Neural cell (in vitro differentiated cells): ENCODE results near the gene RTN4RL1. TPM values are rescaled to one million over a fixed set of nuclear protein-coding genes. Genes with fewer than 3 reads are reported as not detected.

ENCODE experiments used
- H2AFZ ChIP-seq: fragments of 200-600, 300-800 bp; sonication (generic), shearing (Covaris generic); 2 replicates; pipeline ENCODE4 v1.6.0; 2014; ENCODE audit warnings: low read depth, mild to moderate bottlenecking, antibody characterized with exemption, low read length, moderate library complexity
- H3F3A ChIP-seq: fragments of 200-600 bp; shearing (Covaris generic); 2 replicates; pipeline ENCODE4 v1.6.1; 2016; ENCODE audit warnings: mild to moderate bottlenecking, moderate library complexity, mixed read lengths, antibody characterized with exemption, low read length; ENCODE audit not compliant: insufficient read depth, poor library complexity, severe bottlenecking
- H3K27ac ChIP-seq: fragments of 200-600, 300-800 bp; sonication (generic), shearing (Covaris generic); 2 replicates; pipeline ENCODE4 v1.5.1; 2014; ENCODE audit warnings: mild to moderate bottlenecking, low read length, moderate library complexity
- H3K27me3 ChIP-seq: fragments of 300-800, 200-600 bp; sonication (generic), shearing (Covaris generic); 2 replicates; pipeline ENCODE4 v1.6.0; 2014; ENCODE audit warnings: mild to moderate bottlenecking, low read depth, low read length, moderate library complexity; ENCODE audit not compliant: insufficient read depth
- H3K36me3 ChIP-seq: fragments of 300-800, 200-600 bp; sonication (generic), shearing (Covaris generic); 2 replicates; pipeline ENCODE4 v1.5.1; 2014; ENCODE audit warnings: mild to moderate bottlenecking, antibody characterized with exemption, low read length, moderate library complexity; ENCODE audit not compliant: insufficient read depth
- H3K4me2 ChIP-seq: fragments of 300-800, 200-600 bp; sonication (generic), shearing (Covaris generic); 2 replicates; pipeline ENCODE4 v1.6.0; 2014; ENCODE audit warnings: mild to moderate bottlenecking, low read length
- H3K4me3 ChIP-seq: fragments of 300-800, 200-600 bp; sonication (generic), shearing (Covaris generic); 2 replicates; pipeline ENCODE4 v1.5.1; 2014; ENCODE audit warnings: mild to moderate bottlenecking, low read length, moderate library complexity
- H3K79me2 ChIP-seq: fragments of 200-600 bp; shearing (Covaris generic); replicated peaks from 2 replicates; pipeline ENCODE4 v1.6.0; 2014; ENCODE audit warnings: mild to moderate bottlenecking, low read length, moderate library complexity; ENCODE audit not compliant: insufficient read depth
- H3K9ac ChIP-seq: fragments of 300-800, 200-600 bp; sonication (generic), shearing (Covaris generic); 2 replicates; pipeline ENCODE4 v1.6.1; 2016; ENCODE audit warnings: mild to moderate bottlenecking, low read length, mixed read lengths
- H3K9me2 ChIP-seq: fragments of 200-600 bp; shearing (Covaris generic); 2 replicates; pipeline ENCODE4 v1.6.1; 2016; ENCODE audit warnings: mild to moderate bottlenecking, low read length, mixed read lengths; ENCODE audit not compliant: insufficient read depth
- H3K9me3 ChIP-seq: fragments of 200-600, 300-800 bp; sonication (generic), shearing (Covaris generic); 2 replicates; pipeline ENCODE4 v1.6.1; 2016; ENCODE audit warnings: mild to moderate bottlenecking, mixed run types, low read length, moderate library complexity, mixed read lengths
- H4K20me1 ChIP-seq: fragments of 200-600 bp; shearing (Covaris generic); 2 replicates; pipeline ENCODE4 v1.6.1; 2016; ENCODE audit warnings: mild to moderate bottlenecking, mixed run types; ENCODE audit not compliant: insufficient read depth
- EP300 ChIP-seq: fragments of 450-650 bp; conservative IDR thresholded peaks from 2 replicates; pipeline ENCODE4 v1.6.1; 2014; ENCODE audit warnings: antibody characterized with exemption, mild to moderate bottlenecking, moderate library complexity; ENCODE audit not compliant: poor library complexity, severe bottlenecking
- EZH2 ChIP-seq: fragments of 200-600, 300-800 bp; shearing (Covaris generic), sonication (generic); IDR thresholded peaks from 2 replicates; pipeline ENCODE4 v1.6.1; 2014; ENCODE audit warnings: antibody characterized with exemption, low read length, borderline replicate concordance, mild to moderate bottlenecking; ENCODE audit not compliant: insufficient read depth, poor library complexity, severe bottlenecking
- MXI1 ChIP-seq: fragments of 450-650 bp; conservative IDR thresholded peaks from 2 replicates; pipeline ENCODE4 v1.6.1; 2014; ENCODE audit warnings: antibody characterized with exemption, mild to moderate bottlenecking; ENCODE audit not compliant: poor library complexity, severe bottlenecking
- POLR2AphosphoS5 ChIP-seq: IDR thresholded peaks from 2 replicates; pipeline ENCODE4 v1.6.1; 2012
- RAD21 ChIP-seq: fragments of 450-650 bp; conservative IDR thresholded peaks from 2 replicates; pipeline ENCODE4 v1.6.1; 2014; ENCODE audit warnings: antibody characterized with exemption, mild to moderate bottlenecking, moderate library complexity
- SMC3 ChIP-seq: fragments of 450-650 bp; conservative IDR thresholded peaks from 2 replicates; pipeline ENCODE4 v1.6.1; 2014; ENCODE audit warnings: antibody characterized with exemption, mild to moderate bottlenecking, moderate library complexity; ENCODE audit not compliant: poor library complexity
- TAF1 ChIP-seq: IDR thresholded peaks from 2 replicates; pipeline ENCODE4 v1.6.1; 2012; ENCODE audit warnings: low read depth
- polyA plus RNA-seq: library from polyadenylated mRNA; depleted of rRNA; stranded (reverse); fragments of >200 nt; gene quantifications from 2 replicates; pipeline ENCODE4 v1.2.3, GENCODE V29; 2014
- TF ChIP-seq, protein P1 (sequence below): fragments of 450-650 bp; IDR thresholded peaks from 2 replicates; pipeline ENCODE4 v1.5.1; 2014; ENCODE audit warnings: antibody characterized with exemption, mild to moderate bottlenecking, moderate library complexity; ENCODE audit not compliant: poor library complexity, severe bottlenecking
- TF ChIP-seq, protein P2 (sequence below): IDR thresholded peaks from 2 replicates; pipeline ENCODE4 v1.6.1; 2012; ENCODE audit warnings: borderline replicate concordance

RTN4RL1 gene
- polyA plus RNA-seq, 1 donor from 2014 or later = 8.1 TPM

DNA sequence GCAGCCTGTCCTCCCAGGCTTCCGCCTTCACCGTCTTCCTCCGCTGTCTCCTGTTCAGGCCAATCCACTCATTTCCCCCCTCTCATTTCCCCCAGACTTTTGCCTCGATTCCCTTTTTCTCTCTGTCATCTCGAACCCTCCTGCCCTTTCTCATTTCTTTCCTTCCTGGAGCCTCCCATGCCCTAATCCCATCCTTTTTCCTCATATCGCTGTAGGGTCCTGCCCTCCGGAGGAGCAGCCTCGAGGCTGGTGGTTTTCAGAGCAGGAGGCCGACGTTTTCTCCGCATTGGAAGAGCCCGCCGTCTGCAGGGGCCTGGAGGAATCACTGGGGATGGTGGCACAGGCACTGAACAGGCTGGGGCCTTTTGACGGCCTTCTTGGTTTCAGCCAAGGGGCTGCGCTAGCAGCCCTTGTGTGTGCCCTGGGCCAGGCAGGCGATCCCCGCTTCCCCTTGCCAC is 17.3 kb upstream of the RTN4RL1 start (continued):
- no peak for TF ChIP-seq MXI1
- TF ChIP-seq RAD21 = no peak

DNA sequence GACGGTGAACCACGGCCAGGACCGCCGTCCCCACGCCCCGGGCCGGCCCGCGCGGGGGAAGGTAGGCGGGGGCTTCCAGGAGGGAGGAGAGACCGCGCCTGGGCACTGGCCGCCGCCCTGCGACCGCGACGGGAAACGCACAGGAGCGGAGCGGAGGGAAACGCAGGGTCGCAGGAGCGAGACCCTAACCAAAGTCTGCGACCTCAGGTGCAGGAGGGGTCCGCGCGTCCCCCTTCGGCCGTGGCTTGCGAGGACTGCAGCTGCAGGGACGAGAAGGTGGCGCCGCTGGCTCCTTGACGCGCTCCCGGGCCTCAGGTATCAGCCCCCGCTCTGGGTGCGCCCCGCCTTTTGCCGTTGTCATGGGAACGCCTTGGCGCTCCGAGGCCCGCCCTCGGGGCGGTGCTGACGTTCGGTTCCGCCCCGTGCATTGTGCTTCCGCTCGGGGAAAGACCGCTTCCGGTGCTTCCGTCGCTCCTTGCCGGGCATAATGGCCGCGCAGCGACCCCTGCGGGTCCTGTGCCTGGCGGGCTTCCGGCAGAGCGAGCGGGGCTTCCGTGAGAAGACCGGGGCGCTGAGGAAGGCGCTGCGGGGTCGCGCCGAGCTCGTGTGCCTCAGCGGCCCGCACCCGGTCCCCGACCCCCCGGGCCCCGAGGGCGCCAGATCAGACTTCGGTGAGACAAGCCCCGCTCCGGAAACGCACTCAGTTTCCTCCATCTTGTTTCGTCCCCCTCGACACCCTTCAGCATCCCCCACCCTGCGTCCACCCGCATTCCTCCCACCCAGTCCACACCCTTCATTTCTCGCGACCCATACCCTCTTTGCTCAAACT is 16.6 kb upstream of the RTN4RL1 start, which contains the start of gene OVCA2:
Gene OVCA2, plus strand, starts transcription at position 462 of the 829 bp plus-strand sequence. Its CDS starts 26 bp downstream, at position 488.
- H3F3A ChIP-seq = peaks cover 6% of the 10 kb centered on the region
- H4K20me1 ChIP-seq = no peaks in the 10 kb centered on the region
- peak within 1 kb of the TSS; percentile 99 for H3K4me2 ChIP-seq
- peak within 1 kb of the TSS; percentile 73 for H2AFZ ChIP-seq
- H3K4me3 ChIP-seq = peak within 1 kb of the TSS; percentile 84
- no peaks in the 10 kb centered on the region for H3K9me2 ChIP-seq
- H3K9ac ChIP-seq = peak within 1 kb of the TSS; percentile 79
- no peak for TF ChIP-seq EZH2
- TF ChIP-seq TAF1 = no peak
- peak; percentile 68 for TF ChIP-seq EP300
- TF ChIP-seq, protein P1, sequence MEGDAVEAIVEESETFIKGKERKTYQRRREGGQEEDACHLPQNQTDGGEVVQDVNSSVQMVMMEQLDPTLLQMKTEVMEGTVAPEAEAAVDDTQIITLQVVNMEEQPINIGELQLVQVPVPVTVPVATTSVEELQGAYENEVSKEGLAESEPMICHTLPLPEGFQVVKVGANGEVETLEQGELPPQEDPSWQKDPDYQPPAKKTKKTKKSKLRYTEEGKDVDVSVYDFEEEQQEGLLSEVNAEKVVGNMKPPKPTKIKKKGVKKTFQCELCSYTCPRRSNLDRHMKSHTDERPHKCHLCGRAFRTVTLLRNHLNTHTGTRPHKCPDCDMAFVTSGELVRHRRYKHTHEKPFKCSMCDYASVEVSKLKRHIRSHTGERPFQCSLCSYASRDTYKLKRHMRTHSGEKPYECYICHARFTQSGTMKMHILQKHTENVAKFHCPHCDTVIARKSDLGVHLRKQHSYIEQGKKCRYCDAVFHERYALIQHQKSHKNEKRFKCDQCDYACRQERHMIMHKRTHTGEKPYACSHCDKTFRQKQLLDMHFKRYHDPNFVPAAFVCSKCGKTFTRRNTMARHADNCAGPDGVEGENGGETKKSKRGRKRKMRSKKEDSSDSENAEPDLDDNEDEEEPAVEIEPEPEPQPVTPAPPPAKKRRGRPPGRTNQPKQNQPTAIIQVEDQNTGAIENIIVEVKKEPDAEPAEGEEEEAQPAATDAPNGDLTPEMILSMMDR = peak; percentile 93
- TF ChIP-seq, protein P2, sequence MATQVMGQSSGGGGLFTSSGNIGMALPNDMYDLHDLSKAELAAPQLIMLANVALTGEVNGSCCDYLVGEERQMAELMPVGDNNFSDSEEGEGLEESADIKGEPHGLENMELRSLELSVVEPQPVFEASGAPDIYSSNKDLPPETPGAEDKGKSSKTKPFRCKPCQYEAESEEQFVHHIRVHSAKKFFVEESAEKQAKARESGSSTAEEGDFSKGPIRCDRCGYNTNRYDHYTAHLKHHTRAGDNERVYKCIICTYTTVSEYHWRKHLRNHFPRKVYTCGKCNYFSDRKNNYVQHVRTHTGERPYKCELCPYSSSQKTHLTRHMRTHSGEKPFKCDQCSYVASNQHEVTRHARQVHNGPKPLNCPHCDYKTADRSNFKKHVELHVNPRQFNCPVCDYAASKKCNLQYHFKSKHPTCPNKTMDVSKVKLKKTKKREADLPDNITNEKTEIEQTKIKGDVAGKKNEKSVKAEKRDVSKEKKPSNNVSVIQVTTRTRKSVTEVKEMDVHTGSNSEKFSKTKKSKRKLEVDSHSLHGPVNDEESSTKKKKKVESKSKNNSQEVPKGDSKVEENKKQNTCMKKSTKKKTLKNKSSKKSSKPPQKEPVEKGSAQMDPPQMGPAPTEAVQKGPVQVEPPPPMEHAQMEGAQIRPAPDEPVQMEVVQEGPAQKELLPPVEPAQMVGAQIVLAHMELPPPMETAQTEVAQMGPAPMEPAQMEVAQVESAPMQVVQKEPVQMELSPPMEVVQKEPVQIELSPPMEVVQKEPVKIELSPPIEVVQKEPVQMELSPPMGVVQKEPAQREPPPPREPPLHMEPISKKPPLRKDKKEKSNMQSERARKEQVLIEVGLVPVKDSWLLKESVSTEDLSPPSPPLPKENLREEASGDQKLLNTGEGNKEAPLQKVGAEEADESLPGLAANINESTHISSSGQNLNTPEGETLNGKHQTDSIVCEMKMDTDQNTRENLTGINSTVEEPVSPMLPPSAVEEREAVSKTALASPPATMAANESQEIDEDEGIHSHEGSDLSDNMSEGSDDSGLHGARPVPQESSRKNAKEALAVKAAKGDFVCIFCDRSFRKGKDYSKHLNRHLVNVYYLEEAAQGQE = peak; percentile 85
- TF ChIP-seq POLR2AphosphoS5 = peak; percentile 91
- TF ChIP-seq MXI1 = peak; percentile 85
- TF ChIP-seq RAD21 = peak; percentile 90
- TF ChIP-seq SMC3 = peak; percentile 86
- H3K79me2 ChIP-seq = no peaks in the 10 kb centered on the region
- no peaks in the 10 kb centered on the region for H3K9me3 ChIP-seq
- no peaks in the 10 kb centered on the region for H3K27me3 ChIP-seq
- peak within 1 kb of the TSS; percentile 84 for H3K27ac ChIP-seq
- no peaks in the 10 kb centered on the region for H3K36me3 ChIP-seq
